GM21576 (cell line): Measurements from ENCODE around the gene LIMA1.
"Not testable (repeated sequence)": the region's sequence is repeated elsewhere in the genome, so short reads cannot be mapped to it uniquely, and the experiment has no call there.

Experiments
- ATAC-seq: cut with Tn5 transposase; IDR thresholded peaks from one replicate; pipeline ENCODE4 v1.9.1; 2021; ENCODE audit warnings: mild to moderate bottlenecking, moderate library complexity; ENCODE audit not compliant: unreplicated experiment

The LIMA1 gene

DNA sequence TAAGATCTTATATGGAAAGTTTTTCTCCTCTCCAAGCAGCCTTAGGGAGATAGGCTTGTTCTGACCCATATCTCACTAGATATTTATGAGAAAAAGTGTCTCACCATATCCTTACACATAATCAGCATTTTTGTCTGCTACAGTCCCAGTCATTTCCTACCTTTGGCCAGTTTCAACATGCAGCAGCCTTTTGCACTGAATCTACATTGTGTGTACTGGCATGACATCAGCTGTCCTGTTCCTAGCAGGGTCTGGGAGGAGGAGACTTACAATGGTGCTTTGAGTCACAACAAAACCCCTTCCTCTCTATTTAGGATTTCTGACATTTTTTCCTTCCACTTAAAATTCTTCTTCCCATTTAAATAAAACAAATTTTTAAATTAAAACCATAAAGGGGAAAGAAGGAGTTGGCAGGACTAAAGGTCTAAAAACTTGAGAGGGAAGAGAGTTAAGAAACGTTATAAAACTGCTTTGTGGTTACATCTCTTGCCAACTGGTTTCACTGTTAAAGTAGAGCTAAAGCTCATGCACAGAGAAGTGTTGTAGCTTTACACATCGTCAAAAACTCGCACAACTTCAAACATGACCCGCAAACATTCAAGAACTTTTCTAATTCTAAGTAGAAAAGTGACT is 62.8 kb downstream of the LIMA1 start:
- ATAC-seq = peak; percentile 51

DNA sequence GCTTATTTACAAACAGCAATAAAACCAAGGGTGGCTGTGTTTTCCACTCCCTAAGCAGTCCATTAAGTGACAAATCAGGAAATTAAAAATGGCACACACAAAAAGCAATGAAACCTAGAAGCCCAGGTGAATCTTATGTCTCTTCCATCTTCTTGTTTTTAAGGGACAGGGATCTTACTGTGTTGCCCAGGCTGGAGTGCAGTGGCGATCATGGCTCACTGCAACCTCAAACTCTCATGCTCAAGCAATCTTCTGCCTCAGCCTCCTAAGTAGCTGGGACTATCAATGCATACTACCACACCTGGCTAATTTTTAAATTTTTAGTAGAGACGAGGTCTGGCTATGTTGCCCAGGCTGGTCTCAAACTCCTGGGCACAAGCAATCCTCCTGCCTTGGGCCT is 63.8 kb downstream of the LIMA1 start:
- no peak for ATAC-seq

DNA sequence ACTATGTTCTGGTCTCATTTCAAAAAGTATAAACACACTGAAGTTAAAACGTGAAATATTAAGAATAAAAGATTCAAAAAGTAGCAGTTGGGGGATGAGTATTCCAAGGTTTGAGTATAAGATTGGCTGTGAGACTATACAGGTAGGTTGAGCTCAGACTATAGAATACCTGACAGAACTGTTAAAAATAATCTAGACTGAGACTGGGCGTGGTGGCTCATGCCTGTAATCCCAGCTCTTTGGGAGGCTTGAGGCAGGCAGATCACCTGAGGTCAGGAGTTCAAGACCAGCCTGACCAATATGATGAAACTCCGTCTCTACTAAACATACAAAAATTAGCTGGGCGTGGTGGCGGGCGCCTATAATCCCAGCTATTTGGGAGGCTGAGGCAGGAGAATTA is 64.3 kb downstream of the LIMA1 start:
- ATAC-seq = not testable (repeated sequence)

- ATAC-seq = no peak
Measured at GRCh38 chr12:50218386-50218785, 64.9 kb downstream of the LIMA1 start.

DNA sequence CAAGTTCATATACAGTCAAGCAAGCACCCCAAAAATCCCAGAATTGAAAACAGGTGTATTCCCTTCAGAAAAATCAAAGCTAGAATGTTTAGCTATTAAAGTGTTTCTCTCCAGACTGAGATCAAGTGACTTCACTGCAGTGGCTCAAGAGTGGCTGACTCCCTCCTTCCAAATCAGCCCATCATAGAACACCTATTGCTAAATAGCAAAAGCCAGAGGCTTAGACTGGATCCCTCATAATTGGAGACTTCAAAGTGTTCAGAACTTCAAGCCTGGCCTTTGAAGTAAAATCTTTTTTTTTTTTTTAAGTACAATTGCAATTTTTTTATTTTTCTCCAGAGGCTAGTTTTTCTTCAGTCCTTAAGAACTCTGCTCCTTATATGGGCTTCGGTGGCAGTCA is 66.1 kb downstream of the LIMA1 start:
- no peak for ATAC-seq

GRCh38 chr12:50215033-50215432 is 68.3 kb downstream of the LIMA1 start:
- ATAC-seq = no peak

DNA sequence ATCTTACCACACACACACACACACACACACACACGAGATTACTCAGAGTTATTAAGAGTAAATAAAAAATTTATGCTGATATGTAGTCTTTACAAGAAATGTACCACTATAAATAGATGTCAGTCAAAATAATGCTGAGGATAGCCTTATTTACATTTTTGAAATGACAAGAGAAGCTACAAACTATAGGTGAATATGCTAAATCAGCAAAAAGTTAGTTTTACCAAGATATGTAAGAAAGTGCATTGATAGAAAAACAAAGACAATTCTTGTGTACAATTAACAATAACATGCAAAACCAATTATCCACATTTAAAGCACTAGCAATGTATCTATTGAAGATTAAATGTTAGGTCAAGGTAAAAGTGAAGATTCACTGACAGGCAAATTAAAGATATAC is 69.3 kb downstream of the LIMA1 start:
- no peak for ATAC-seq

DNA sequence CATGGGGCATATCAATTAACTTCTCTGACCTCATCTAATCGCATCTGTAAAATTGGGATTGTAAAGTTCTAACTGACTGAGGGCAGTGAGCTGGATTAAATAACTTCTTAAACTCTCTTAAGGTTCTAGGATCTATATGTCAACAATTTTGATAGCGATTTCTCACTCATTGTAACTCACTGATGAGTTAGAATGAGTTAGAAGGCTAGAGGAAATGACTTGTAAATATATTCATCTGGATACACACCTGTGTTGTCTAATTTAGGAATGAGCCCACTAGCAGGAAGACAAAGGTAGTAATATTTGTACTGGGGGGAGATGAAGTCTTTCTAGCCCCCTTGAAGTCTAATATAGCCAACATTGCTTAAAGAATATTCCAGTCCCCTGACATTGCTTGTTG is 69.9 kb downstream of the LIMA1 start:
- ATAC-seq = no peak

GRCh38 chr12:50212071-50212467 is 71.3 kb downstream of the LIMA1 start:
- ATAC-seq = no peak

GRCh38 chr12:50211392-50212070 is 71.8 kb downstream of the LIMA1 start:
- no peak for ATAC-seq

DNA sequence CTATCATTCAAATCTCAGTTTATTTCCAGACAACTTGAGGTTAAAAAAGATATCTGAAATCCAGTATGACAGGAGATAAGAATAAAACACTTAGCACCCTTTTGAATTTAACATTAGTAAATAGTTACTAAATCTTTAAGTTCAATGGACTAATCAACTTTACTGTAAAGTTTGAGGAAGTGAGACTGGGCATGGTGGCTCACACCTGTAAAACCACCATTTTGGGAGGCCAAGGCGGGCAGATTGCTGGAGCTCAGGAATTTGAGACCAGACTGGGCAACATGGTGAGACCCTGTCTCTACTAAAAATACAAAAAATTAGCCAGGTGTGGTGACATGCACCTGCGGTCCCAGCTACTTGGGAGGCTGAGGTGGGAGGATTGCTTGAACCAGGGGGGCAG is 75.9 kb downstream of the LIMA1 start:
- no peak for ATAC-seq

- ATAC-seq = no peak
Measured at GRCh38 chr12:50205648-50206047, 77.7 kb downstream of the LIMA1 start.

DNA sequence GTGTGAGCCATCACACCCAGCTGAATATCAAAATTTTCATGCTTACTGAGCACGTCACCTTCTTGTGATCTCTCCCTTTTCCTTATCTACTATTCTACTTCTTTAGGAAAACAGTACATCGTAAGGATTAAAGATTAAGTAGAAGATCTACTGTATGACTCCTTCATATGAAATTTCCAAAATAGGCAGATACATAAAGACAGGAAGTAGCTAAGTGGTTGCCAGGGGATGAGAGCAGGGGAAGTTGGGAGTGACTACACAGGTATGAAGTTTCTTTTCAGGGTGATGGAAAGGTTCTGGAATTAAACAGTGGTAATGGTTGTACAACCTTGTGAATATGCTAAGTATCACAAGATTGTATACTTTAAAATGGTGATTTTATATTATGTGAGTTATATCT is 79.6 kb downstream of the LIMA1 start:
- no peak for ATAC-seq

DNA sequence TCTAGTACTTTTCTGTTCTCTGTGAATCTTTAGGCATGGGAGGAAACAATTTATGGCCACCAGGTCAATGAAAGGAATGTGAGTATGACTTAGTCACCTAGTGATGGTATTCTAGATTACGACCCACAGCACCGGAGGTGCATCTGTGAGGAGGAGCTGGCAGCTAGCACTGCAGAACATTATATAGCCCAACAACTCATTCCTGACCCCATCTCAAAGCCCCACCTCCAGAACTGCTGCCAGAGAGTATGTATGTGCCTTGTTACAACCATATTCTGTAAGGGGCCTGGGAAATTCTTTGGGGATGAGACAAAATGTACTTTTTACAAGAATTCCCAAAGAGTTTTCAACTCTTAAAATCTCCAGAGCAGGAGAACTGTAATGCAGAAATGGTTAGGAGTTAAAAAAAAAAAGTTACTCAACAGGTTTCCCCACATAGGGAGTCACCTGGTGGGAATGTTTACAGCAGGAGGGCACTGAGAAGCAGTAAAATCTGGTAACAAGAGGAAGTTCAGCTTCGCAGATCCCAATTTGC is 81.3 kb downstream of the LIMA1 start:
- ATAC-seq = no peak

GRCh38 chr12:50200552-50201273 is 82.6 kb downstream of the LIMA1 start:
- ATAC-seq = no peak

- no peak for ATAC-seq
Measured at GRCh38 chr12:50198829-50199228, 84.5 kb downstream of the LIMA1 start.

DNA sequence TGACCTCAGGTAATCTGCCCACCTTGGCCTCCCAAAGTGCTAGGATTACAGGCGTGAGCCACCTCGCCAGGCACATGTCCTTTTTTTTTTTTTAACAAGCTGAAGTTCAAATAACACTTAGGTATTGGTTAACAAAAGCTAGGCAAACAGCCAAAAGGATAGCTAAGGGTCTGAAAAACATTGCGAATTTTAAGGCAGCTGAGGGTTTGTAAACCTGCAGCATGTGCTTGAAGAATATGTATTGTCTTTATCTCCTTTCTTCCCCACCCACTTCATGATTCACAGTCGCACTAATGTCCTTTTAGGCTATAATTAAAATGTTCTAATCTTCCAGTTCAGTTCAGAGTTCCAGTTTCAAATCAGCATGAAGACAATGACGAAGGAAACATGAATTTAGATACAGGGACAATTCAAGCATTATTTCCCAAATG is 86.0 kb downstream of the LIMA1 start:
- no peak for ATAC-seq

DNA sequence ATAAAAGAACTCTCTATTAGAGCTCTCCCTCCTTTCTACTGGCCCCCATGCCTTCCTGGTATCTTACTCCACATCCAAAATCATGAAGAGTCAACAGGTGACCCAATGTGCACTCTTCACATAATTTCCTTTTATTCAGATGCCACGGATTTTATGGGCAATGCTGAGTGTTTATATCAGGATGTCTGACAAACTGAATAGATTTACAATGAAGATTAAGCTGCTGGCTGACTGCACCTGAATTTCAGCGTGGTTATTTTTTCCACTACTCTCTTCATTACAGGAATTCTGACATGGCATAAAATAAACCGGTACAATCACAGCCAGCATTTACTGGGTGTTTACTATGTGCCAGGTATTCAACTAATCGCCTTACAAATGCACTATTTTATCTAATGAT is 86.8 kb downstream of the LIMA1 start:
- ATAC-seq = no peak

DNA sequence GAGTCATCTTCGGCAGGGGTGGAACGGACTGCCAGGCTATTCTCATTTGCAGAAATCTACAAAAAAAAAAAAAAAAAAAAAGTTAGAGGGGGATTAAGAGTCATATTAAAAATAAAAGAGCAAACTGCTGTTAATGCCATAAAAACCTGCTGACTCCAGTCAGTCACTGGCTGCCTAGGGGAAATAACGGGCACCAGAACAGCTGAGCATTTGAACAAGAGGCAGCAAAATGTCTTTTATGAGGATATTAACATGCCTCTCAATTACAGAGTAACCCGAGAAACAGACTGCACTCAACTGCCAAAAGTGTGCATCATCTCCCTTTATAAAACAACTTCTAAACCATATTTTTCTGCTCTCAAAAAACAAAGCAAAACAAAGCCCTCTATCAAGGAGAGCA is 87.5 kb downstream of the LIMA1 start:
- ATAC-seq = no peak

- ATAC-seq = no peak
Measured at GRCh38 chr12:50192908-50193307, 90.4 kb downstream of the LIMA1 start.

DNA sequence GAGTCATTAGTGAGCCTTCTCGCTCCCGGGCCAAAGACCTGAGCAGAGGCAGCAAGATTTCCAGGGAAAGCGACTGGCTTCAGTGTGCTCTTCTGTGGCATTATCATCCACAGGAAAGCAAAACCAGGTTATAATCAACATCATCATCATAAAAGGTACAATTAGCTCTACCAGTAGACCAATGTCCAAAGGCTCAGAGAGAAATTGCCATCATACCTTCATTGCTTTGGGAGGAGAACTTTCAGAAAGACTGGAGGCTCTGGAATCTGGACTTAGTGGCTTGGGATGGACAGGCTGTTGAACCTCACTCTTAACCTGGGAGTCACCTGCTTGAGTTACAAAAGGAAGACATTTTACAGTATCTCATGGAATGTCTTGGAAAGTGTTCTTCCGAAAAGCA is 91.1 kb downstream of the LIMA1 start:
- no peak for ATAC-seq

- no peak for ATAC-seq
Measured at GRCh38 chr12:50190859-50191258, 92.5 kb downstream of the LIMA1 start.
